GM12891 (cell line): Measurements from ENCODE around the gene PLK3.
"Not testable (repeated sequence)": the region's sequence is repeated elsewhere in the genome, so short reads cannot be mapped to it uniquely, and the experiment has no call there.

ENCODE experiments used
- DNase-seq: peaks from one replicate; pipeline ENCODE4 v3.0.0; 2011; ENCODE audit warnings: low spot score; ENCODE audit not compliant: insufficient read length
- FAIRE-seq: peaks from 2 replicates; lab custom pipeline; 2011; peaks lifted over from hg19 to GRCh38; lab: Jason Lieb, UNC
- PAX5 ChIP-seq: IDR thresholded peaks from 2 replicates; pipeline ENCODE4 v1.6.1; 2011; ENCODE audit warnings: low read length, moderate library complexity, mild to moderate bottlenecking; ENCODE audit not compliant: insufficient read depth, severe bottlenecking
- POLR2A ChIP-seq: IDR thresholded peaks from 2 replicates; pipeline ENCODE4 v1.6.1; 2011; ENCODE audit warnings: low read depth, low read length, control low read depth
- POLR2AphosphoS5 ChIP-seq: IDR thresholded peaks from 2 replicates; pipeline ENCODE4 v1.6.1; 2011; ENCODE audit warnings: low read depth, low read length, control low read depth
- POU2F2 ChIP-seq: IDR thresholded peaks from 2 replicates; pipeline ENCODE4 v1.6.1; 2011; ENCODE audit warnings: low read depth, mild to moderate bottlenecking, control low read depth, low read length, moderate library complexity
- SPI1 ChIP-seq: IDR thresholded peaks from 2 replicates; pipeline ENCODE4 v1.6.1; 2011; ENCODE audit warnings: low read depth, low read length, control low read depth
- TAF1 ChIP-seq: IDR thresholded peaks from 2 replicates; pipeline ENCODE4 v1.6.1; 2011; ENCODE audit warnings: low read depth, low read length, control low read depth

PLK3 gene

GRCh38 chr1:44808938-44809917, 9.1 kb downstream of the PLK3 start:
- peak; percentile 73 for DNase-seq
- peak; percentile 96 for FAIRE-seq
- TF ChIP-seq TAF1: peak; percentile 66; the same call in 1 of the 2 replicates
- TF ChIP-seq POLR2AphosphoS5: peak; percentile 75; the same call in 1 of the 2 replicates
- peak; percentile 79 for TF ChIP-seq POLR2A
- peak; percentile 39; the same call in 1 of the 2 replicates for TF ChIP-seq POU2F2
- peak; percentile 29 for TF ChIP-seq SPI1
- no peak for TF ChIP-seq PAX5

DNA sequence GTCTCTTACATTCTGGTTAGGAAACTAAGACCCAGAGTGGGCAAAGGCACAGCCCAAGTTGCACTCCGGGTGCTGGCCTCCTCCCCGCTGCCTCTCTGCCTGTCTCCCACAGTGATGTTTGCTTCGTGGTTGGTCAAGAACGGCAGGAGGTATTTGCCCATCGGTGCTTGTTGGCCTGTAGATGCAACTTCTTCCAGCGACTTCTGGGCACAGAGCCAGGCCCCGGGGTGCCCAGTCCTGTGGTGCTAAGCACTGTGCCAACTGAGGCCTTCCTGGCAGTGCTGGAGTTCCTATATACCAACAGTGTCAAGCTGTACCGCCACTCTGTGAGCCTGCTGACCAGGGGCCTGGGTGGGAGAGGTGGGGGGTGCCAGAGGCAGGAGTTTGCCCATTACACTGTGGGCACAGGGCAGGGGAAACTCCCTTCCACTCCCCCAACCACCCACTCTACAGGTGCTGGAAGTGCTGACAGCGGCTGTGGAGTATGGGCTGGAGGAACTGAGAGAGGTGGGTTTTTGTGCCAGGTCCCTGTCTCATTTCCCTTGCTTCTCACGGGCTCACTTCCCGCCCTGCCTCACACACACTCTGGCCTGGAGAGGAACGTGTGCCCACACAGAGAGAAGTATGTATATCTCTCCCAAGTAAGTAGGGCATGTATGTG, 10.1 kb downstream of the PLK3 start:
- TF ChIP-seq SPI1 (peak; percentile 86), POLR2AphosphoS5 (no peak), POLR2A (no peak), TAF1 (no peak), PAX5 (no peak), POU2F2 (peak; percentile 14; the same call in 1 of the 2 replicates)
- peak; percentile 89 for FAIRE-seq
- DNase-seq: no peak

- not testable (repeated sequence) for FAIRE-seq
Measured at GRCh38 chr1:44810762-44811105, 10.6 kb downstream of the PLK3 start.

DNA sequence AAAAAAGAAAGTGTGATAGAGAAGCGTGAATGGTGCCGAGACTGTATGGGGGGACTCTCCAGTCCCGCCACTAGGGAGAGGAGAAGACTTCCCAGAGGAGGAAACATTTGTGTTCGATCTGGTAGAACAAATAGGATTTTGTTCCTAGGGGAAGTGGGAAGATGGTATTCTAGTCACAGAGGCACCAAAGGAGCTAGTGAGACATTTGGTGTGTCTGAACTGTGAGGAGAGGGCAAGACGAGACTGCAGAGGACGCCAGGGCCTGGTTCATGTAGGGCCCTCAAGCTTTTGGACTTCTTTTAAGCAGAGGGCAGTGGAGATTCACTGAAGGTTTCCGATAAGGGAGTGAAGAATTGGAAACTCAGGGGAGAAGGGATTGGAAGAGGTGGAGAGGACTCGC, 11.1 kb downstream of the PLK3 start:
- no peak for DNase-seq
- FAIRE-seq: no peak
- TF ChIP-seq POLR2AphosphoS5: no peak
- TF ChIP-seq PAX5: no peak
- TF ChIP-seq POLR2A: no peak
- TF ChIP-seq POU2F2: no peak
- no peak for TF ChIP-seq SPI1
- TF ChIP-seq TAF1: no peak

More at GRCh38 chr1:44810762-44811105, 10.6 kb downstream of the PLK3 start:
- not testable (repeated sequence) for DNase-seq

GRCh38 chr1:44812822-44813543, 12.8 kb downstream of the PLK3 start:
- DNase-seq (no peak), FAIRE-seq (no peak)
- TF ChIP-seq POLR2A: no peak
- TF ChIP-seq SPI1: no peak
- TF ChIP-seq PAX5: no peak
- TF ChIP-seq POLR2AphosphoS5: no peak
- TF ChIP-seq TAF1: no peak
- no peak for TF ChIP-seq POU2F2

DNA sequence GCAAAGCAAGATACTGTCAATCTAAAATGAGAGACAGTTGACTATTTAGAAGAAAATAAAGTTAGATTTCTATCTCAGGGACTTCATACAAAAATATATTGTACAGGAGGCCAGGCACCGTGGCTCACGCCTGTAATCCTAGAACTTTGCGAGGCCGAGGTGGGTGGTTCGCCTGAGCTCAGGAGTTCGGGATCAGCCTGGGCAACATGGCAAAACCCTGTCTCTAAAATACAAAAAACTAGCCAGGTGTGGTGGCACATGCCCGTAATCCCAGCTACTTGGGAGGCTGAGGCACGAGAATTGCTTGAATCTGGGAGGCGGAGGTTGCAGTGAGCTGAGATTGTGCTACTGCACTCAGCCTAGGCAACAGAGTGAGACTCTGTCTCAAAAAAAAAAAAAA, 15.7 kb downstream of the PLK3 start:
- not testable (repeated sequence) for DNase-seq, FAIRE-seq

DNA sequence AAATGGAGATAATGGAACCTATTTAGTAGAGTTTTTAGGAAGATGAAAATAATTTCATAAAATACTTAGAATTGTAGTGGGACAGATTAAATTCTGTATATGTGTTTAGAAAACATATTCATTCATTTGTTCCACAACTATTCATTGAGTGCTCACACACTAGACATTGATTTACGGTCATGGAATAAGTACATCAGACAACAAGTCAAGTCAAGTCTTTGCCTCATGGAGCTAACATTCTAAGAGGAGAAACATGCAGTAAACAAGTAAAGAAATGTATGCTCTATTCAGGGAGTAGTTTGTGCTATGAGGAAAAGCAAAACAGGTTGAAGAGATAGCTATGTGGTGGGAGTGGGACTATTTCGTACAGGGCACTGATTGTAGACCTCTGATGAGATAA, 17.1 kb downstream of the PLK3 start:
- FAIRE-seq (no peak), DNase-seq (no peak)
- TF ChIP-seq POU2F2 (no peak), PAX5 (no peak), TAF1 (no peak), POLR2A (no peak), POLR2AphosphoS5 (no peak), SPI1 (no peak)

DNA sequence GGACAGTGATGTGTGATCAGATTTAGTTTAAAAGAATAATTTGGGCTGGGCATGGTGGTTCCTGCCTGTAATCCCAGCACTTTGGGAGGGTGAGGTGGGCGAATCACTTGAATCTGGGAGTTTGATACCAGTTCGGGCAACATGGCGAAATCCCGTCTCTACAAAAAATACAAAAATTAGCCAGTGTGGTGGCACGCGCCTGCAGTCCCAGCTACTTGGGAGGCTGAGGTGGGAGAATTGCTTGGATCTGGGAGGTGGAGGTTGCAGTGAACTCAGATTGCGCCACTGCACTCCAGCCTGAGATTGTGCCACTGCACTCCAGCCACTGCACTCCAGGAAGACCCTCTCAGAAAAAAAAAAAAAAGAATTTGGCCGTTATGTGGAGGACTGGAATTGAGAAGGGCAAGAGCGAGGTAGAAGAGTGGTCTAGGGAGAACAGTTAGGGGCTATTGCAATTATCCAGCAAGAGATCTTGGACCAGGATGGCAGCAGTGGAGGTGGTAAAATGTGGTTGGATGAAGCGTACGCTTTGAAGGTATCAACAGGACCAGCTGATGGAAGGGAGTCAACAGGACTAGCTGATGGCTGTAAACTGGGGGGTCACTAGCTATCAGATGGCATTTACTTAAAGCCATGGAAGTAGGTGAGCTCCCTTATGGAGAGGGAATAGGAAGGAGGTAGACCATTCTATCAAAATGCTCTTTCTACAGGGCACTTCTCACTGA, 17.8 kb downstream of the PLK3 start:
- no peak for TF ChIP-seq POU2F2
- no peak for TF ChIP-seq SPI1
- TF ChIP-seq POLR2A: no peak
- no peak for TF ChIP-seq PAX5
- no peak for TF ChIP-seq TAF1
- TF ChIP-seq POLR2AphosphoS5: no peak
- DNase-seq: no peak
- no peak for FAIRE-seq

- no peak for TF ChIP-seq SPI1
- TF ChIP-seq PAX5: no peak
- TF ChIP-seq TAF1: no peak
- no peak for TF ChIP-seq POLR2A
- TF ChIP-seq POLR2AphosphoS5: no peak
- no peak for TF ChIP-seq POU2F2
- FAIRE-seq (no peak), DNase-seq (no peak)
Measured at GRCh38 chr1:44819196-44819607, 19.0 kb downstream of the PLK3 start.
